Lower leg skin (tissue), 3 donors: ENCODE results near the gene DUSP9.

Source experiments
- POLR2A ChIP-seq, 2 donors: fragments of 450-650 bp; IDR thresholded peaks; one replicate each; pipeline ENCODE4 v1.6.1; 2016 to 2017; ENCODE audit warnings: antibody characterized with exemption in 2 of 2, mild to moderate bottlenecking in 1 of 2, moderate library complexity in 1 of 2
- TF ChIP-seq, protein P1 (sequence below), 3 donors: fragments of 450-650 bp; IDR thresholded peaks; one replicate each; pipeline ENCODE4 v1.5.1; 2016; ENCODE audit warnings: antibody characterized with exemption in 3 of 3, mild to moderate bottlenecking in 3 of 3, moderate library complexity in 2 of 3

DNA sequence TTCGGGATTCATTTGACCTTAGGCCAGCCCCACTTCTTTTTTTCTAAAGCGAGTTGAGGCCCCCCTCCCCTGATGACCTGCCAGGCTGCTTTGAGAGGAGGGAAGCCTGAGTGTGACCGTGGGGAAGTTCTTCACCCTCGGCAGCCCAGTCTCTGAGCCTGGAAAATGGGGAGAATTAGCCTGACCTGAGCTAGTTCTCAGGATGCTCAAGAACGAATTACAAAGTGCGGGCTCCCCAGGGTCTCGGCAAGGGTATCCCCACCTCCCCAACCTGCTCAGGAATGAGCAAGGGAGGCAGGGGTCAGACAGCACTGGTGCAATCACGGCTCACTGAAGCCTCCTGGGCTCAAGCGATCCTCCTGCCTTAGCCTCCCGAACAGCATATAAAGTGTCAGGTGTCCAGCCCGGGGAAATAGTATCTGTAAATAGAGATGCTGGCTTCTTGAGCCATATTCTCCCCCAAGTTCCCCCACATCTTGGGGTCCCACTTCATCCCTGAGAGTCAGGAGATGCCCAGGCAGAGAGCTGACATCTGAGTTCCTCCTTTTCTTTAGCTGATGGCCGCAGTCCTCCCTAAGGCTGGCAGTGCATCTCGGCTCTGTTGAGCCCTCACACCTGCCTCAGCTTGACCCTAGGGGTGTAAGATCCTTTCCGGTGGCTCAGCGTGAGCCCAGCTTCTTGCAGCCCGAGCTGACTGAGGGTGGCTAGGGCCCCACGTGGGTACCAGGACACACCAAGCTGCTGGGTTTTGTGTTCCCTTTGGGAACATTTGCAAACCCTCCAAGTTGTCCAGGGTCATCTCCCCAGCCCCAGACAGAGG is 1.6 kb downstream of the DUSP9 start:
- TF ChIP-seq, protein P1, sequence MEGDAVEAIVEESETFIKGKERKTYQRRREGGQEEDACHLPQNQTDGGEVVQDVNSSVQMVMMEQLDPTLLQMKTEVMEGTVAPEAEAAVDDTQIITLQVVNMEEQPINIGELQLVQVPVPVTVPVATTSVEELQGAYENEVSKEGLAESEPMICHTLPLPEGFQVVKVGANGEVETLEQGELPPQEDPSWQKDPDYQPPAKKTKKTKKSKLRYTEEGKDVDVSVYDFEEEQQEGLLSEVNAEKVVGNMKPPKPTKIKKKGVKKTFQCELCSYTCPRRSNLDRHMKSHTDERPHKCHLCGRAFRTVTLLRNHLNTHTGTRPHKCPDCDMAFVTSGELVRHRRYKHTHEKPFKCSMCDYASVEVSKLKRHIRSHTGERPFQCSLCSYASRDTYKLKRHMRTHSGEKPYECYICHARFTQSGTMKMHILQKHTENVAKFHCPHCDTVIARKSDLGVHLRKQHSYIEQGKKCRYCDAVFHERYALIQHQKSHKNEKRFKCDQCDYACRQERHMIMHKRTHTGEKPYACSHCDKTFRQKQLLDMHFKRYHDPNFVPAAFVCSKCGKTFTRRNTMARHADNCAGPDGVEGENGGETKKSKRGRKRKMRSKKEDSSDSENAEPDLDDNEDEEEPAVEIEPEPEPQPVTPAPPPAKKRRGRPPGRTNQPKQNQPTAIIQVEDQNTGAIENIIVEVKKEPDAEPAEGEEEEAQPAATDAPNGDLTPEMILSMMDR (IDR thresholded peaks at IDR 0.05): no peak
- no peak for TF ChIP-seq POLR2A (IDR thresholded peaks at IDR 0.05)
